ENCODE measurements around the gene ALDH4A1.
"Not testable (repeated sequence)": the region's sequence is repeated elsewhere in the genome, so short reads cannot be mapped to it uniquely, and the experiment has no call there.

The ALDH4A1 gene

GRCh38 chr1:18858070-18858688, 44.2 kb downstream of the ALDH4A1 start:
- DNase-seq (ENCODE audit: low read depth in 1 of 2, low spot score in 1 of 2): no peak

GRCh38 chr1:18856435-18856834, 45.9 kb downstream of the ALDH4A1 start:
- DNase-seq (ENCODE audit: low read depth in 1 of 2, low spot score in 1 of 2): no peak

GRCh38 chr1:18855573-18855972, 46.8 kb downstream of the ALDH4A1 start:
- DNase-seq (ENCODE audit: low read depth in 1 of 2, low spot score in 1 of 2): no peak

GRCh38 chr1:18854331-18855025, 47.9 kb downstream of the ALDH4A1 start:
- DNase-seq (ENCODE audit: low read depth in 1 of 2, low spot score in 1 of 2): no peak

GRCh38 chr1:18852501-18852900, 49.9 kb downstream of the ALDH4A1 start:
- no peak for DNase-seq (ENCODE audit: low read depth in 1 of 2, low spot score in 1 of 2)

- DNase-seq (ENCODE audit: low read depth in 1 of 2, low spot score in 1 of 2): no peak
These were observed 53.1 kb downstream of the ALDH4A1 start for GRCh38 chr1:18849261-18849711.

- DNase-seq (ENCODE audit: low read depth in 1 of 2, low spot score in 1 of 2): not testable (repeated sequence)
These were observed 54.6 kb downstream of the ALDH4A1 start for GRCh38 chr1:18847723-18848122.

- DNase-seq (ENCODE audit: low read depth in 1 of 2, low spot score in 1 of 2): no peak
These were observed 62.2 kb downstream of the ALDH4A1 start for GRCh38 chr1:18840145-18840544.

- DNase-seq (ENCODE audit: low read depth in 1 of 2, low spot score in 1 of 2): no peak
These were observed 65.7 kb downstream of the ALDH4A1 start for GRCh38 chr1:18836654-18837053.

GRCh38 chr1:18832319-18832718, 70.0 kb downstream of the ALDH4A1 start:
- DNase-seq (ENCODE audit: low read depth in 1 of 2, low spot score in 1 of 2): not testable (repeated sequence)

GRCh38 chr1:18831656-18832055, 70.7 kb downstream of the ALDH4A1 start:
- DNase-seq (ENCODE audit: low read depth in 1 of 2, low spot score in 1 of 2): no peak

GRCh38 chr1:18830596-18830995, 71.8 kb downstream of the ALDH4A1 start:
- no peak for DNase-seq (ENCODE audit: low read depth in 1 of 2, low spot score in 1 of 2)

GRCh38 chr1:18829671-18830070, 72.7 kb downstream of the ALDH4A1 start:
- DNase-seq (ENCODE audit: low read depth in 1 of 2, low spot score in 1 of 2): no peak

- no peak for DNase-seq (ENCODE audit: low read depth in 1 of 2, low spot score in 1 of 2)
These were observed 74.1 kb downstream of the ALDH4A1 start for GRCh38 chr1:18828224-18828623.

GRCh38 chr1:18823438-18823837, 78.9 kb downstream of the ALDH4A1 start:
- no peak for DNase-seq (ENCODE audit: low read depth in 1 of 2, low spot score in 1 of 2)
